Endothelial cell of umbilical vein (primary cell): ENCODE measurements around the gene ZNF423.

Source experiments
- CTCF ChIP-seq, 2 donors: IDR thresholded peaks; 1 replicate in 1 of 2; 2 replicates in 1 of 2; pipeline ENCODE4 v1.5.1; 2011; ENCODE audit warnings: low read length in 2 of 2, mild to moderate bottlenecking in 2 of 2, moderate library complexity in 2 of 2, control low read depth in 1 of 2, inconsistent platforms in 1 of 2, low read depth in 1 of 2; ENCODE audit not compliant: insufficient read depth in 1 of 2; ENCODE audit errors: extremely low read depth in 1 of 2
- EZH2 ChIP-seq: IDR thresholded peaks from 2 replicates; pipeline ENCODE4 v1.6.1; 2012; ENCODE audit warnings: borderline replicate concordance, low read depth, mild to moderate bottlenecking, moderate library complexity, low read length, inconsistent platforms; ENCODE audit not compliant: severe bottlenecking
- FOS ChIP-seq: IDR thresholded peaks from 2 replicates; pipeline ENCODE4 v1.6.1; 2011; ENCODE audit warnings: mild to moderate bottlenecking, low read length, moderate library complexity, borderline replicate concordance; ENCODE audit not compliant: insufficient read depth
- JUN ChIP-seq: IDR thresholded peaks from 2 replicates; pipeline ENCODE4 v1.6.1; 2011; ENCODE audit warnings: borderline replicate concordance, low read depth; ENCODE audit not compliant: insufficient read length, insufficient read depth
- MAX ChIP-seq: IDR thresholded peaks from 2 replicates; pipeline ENCODE4 v1.6.1; 2011; ENCODE audit not compliant: insufficient read depth, insufficient read length
- MYC ChIP-seq: IDR thresholded peaks from one replicate; pipeline ENCODE4 v1.6.1; 2011; ENCODE audit warnings: mild to moderate bottlenecking, low read depth, low read length
- POLR2A ChIP-seq: IDR thresholded peaks from 2 replicates; pipeline ENCODE4 v1.6.1; 2012; ENCODE audit warnings: low read depth, mild to moderate bottlenecking, control low read depth, low read length
- POLR2AphosphoS5 ChIP-seq: IDR thresholded peaks from 2 replicates; pipeline ENCODE4 v1.6.1; 2012; ENCODE audit warnings: low read depth, mild to moderate bottlenecking, control low read depth, low read length, moderate library complexity; ENCODE audit not compliant: insufficient read depth

- TF ChIP-seq CTCF (IDR thresholded peaks at IDR 0.05; ENCODE audit: extremely low read depth in 1 of 2, insufficient read depth in 1 of 2, low read depth in 1 of 2, low read length in 2 of 2) (no peak), POLR2A (no peak), MAX (no peak), MYC (no peak), FOS (no peak), EZH2 (no peak), JUN (no peak), POLR2AphosphoS5 (no peak)
Observed at GRCh38 chr16:49800441-49800840, 55.5 kb downstream of the ZNF423 start.
